IMR-90 (cell line): ENCODE results near the gene BMP4. TPM values are rescaled to one million over a fixed set of nuclear protein-coding genes. Genes with fewer than 3 reads are reported as not detected.
A peak's percentile ranks its signal among the peaks of the same experiment; 100 is the strongest.

Experiments
- ATAC-seq: fragments of 200-7000 bp; cut with Tn5 transposase; 2 replicates; pipeline ENCODE4 v1.9.1; 2020; ENCODE audit warnings: low read depth, mild to moderate bottlenecking, moderate library complexity
- BruUV-seq: library from RNA; stranded (reverse); fragments of 400-500 nt; replicated peaks from 2 replicates; lab custom pipeline; 2021; lab: Mats Ljungman, UMichigan
- CTCF ChIA-PET: fragments of 300-600 bp; formaldehyde crosslinking; extraction: SDS; loops from one replicate; lab custom pipeline; 2021; ENCODE audit warnings: antibody characterized with exemption; lab: Yijun Ruan, JAX
- POLR2A ChIA-PET: fragments of 300-600 bp; sonication (Branson Sonifier 250); formaldehyde crosslinking; loops from one replicate; lab custom pipeline; 2022; ENCODE audit warnings: antibody characterized with exemption; ENCODE audit not compliant: unreplicated experiment; lab: Charles Lee
- DNase-seq: peaks from one replicate; pipeline ENCODE4 v3.0.0; 2013
- H2AFZ ChIP-seq: replicated peaks from 2 replicates; pipeline ENCODE3; 2013; ENCODE audit warnings: low read length, mild to moderate bottlenecking; ENCODE audit not compliant: poor library complexity
- H2AK5ac ChIP-seq: 2 replicates; pipeline ENCODE4 v1.6.1; 2013; ENCODE audit warnings: low read depth, low read length, inconsistent platforms
- H2AK9ac ChIP-seq: replicated peaks from 2 replicates; pipeline ENCODE3; 2013; ENCODE audit warnings: mild to moderate bottlenecking, low read depth, low read length, moderate library complexity; ENCODE audit not compliant: poor library complexity
- H2BK120ac ChIP-seq: 2 replicates; pipeline ENCODE4 v1.6.1; 2013; ENCODE audit warnings: low read depth, low read length, inconsistent platforms
- H2BK15ac ChIP-seq: 3 replicates; pipeline ENCODE4 v1.6.1; 2013; ENCODE audit warnings: low read depth, low read length, inconsistent platforms
- H2BK20ac ChIP-seq: 2 replicates; pipeline ENCODE4 v1.6.1; 2013; ENCODE audit warnings: low read depth, mild to moderate bottlenecking, inconsistent platforms, low read length, moderate library complexity
- H2BK5ac ChIP-seq: 2 replicates; pipeline ENCODE4 v1.6.1; 2013; ENCODE audit warnings: mild to moderate bottlenecking, low read depth, low read length, inconsistent platforms; ENCODE audit not compliant: poor library complexity, severe bottlenecking
- H3K14ac ChIP-seq: replicated peaks from 2 replicates; pipeline ENCODE4 v1.6.1; 2013; ENCODE audit warnings: low read depth, low read length, inconsistent platforms
- H3K18ac ChIP-seq: 2 replicates; pipeline ENCODE4 v1.6.1; 2013; ENCODE audit warnings: low read depth, low read length, control low read depth
- H3K23ac ChIP-seq: 2 replicates; pipeline ENCODE4 v1.6.1; 2013; ENCODE audit warnings: low read depth, low read length, inconsistent platforms
- H3K27ac ChIP-seq: 2 replicates; pipeline ENCODE4 v1.5.1; 2013; ENCODE audit warnings: mild to moderate bottlenecking, control low read depth, low read length; ENCODE audit not compliant: insufficient read depth
- H3K27me3 ChIP-seq: 2 replicates; pipeline ENCODE4 v1.6.1; 2013; ENCODE audit warnings: low read length; ENCODE audit not compliant: control insufficient read depth, insufficient read depth
- H3K36me3 ChIP-seq: 2 replicates; pipeline ENCODE4 v1.6.1; 2013; ENCODE audit warnings: low read length, mixed read lengths; ENCODE audit not compliant: control insufficient read depth, insufficient read depth
- H3K4ac ChIP-seq: 2 replicates; pipeline ENCODE4 v1.6.1; 2013; ENCODE audit warnings: low read depth, low read length, inconsistent platforms
- H3K4me1 ChIP-seq: 2 replicates; pipeline ENCODE4 v1.6.1; 2013; ENCODE audit warnings: low read length, mixed read lengths; ENCODE audit not compliant: control insufficient read depth, insufficient read depth
- H3K4me2 ChIP-seq: 2 replicates; pipeline ENCODE4 v1.6.1; 2013; ENCODE audit warnings: low read depth, mild to moderate bottlenecking, control low read depth, low read length, moderate library complexity
- H3K4me3 ChIP-seq: 2 replicates; pipeline ENCODE4 v1.5.1; 2013; ENCODE audit warnings: low read depth, mild to moderate bottlenecking, control low read depth, low read length, moderate library complexity; ENCODE audit not compliant: insufficient read depth
- H3K56ac ChIP-seq: 2 replicates; pipeline ENCODE4 v1.6.1; 2013; ENCODE audit warnings: low read length, inconsistent platforms; ENCODE audit not compliant: insufficient read depth; ENCODE audit errors: extremely low read depth
- H3K79me1 ChIP-seq, 2 experiments: 2 replicates each; pipeline ENCODE4 v1.6.1; 2013; ENCODE audit warnings: low read length in 2 of 2, inconsistent platforms in 1 of 2, low read depth in 1 of 2
- H3K9ac ChIP-seq: 2 replicates; pipeline ENCODE4 v1.6.1; 2013; ENCODE audit warnings: low read depth, low read length, control low read depth
- H3K9me1 ChIP-seq: 2 replicates; pipeline ENCODE4 v1.6.1; 2013; ENCODE audit warnings: low read length, inconsistent platforms; ENCODE audit not compliant: insufficient read depth
- H3K9me3 ChIP-seq: 2 replicates; pipeline ENCODE4 v1.6.1; 2013; ENCODE audit warnings: low read length; ENCODE audit not compliant: control insufficient read depth, insufficient read depth
- H4K20me1 ChIP-seq: 2 replicates; pipeline ENCODE4 v1.6.1; 2013; ENCODE audit warnings: low read length, inconsistent platforms; ENCODE audit not compliant: insufficient read depth
- H4K5ac ChIP-seq: 2 replicates; pipeline ENCODE4 v1.6.1; 2013; ENCODE audit warnings: mild to moderate bottlenecking, low read depth, low read length, control low read depth
- H4K8ac ChIP-seq, 2 experiments: 2 replicates each; pipeline ENCODE4 v1.6.1; 2013; ENCODE audit warnings: low read depth in 2 of 2, low read length in 2 of 2, control low read depth in 1 of 2, inconsistent platforms in 1 of 2
- H4K91ac ChIP-seq: 2 replicates; pipeline ENCODE4 v1.6.1; 2013; ENCODE audit warnings: low read depth, low read length, inconsistent platforms; ENCODE audit not compliant: insufficient read depth
- BHLHE40 ChIP-seq: fragments of 150-350 bp; IDR thresholded peaks from 2 replicates; pipeline ENCODE4 v1.6.1; 2016; ENCODE audit warnings: mild to moderate bottlenecking, low read depth, low read length
- CEBPB ChIP-seq: IDR thresholded peaks from 2 replicates; pipeline ENCODE4 v1.6.1; 2012; ENCODE audit warnings: low read depth, low read length, improper control_type of control experiment
- CHD1 ChIP-seq: IDR thresholded peaks from 2 replicates; pipeline ENCODE4 v1.6.1; 2012; ENCODE audit warnings: low read depth, low read length, improper control_type of control experiment
- CTCF ChIP-seq: conservative IDR thresholded peaks from 2 replicates; pipeline ENCODE4 v1.5.1; 2012; ENCODE audit warnings: mild to moderate bottlenecking, low read depth, low read length, improper control_type of control experiment
- ELK1 ChIP-seq: fragments of 150-350 bp; IDR thresholded peaks from 2 replicates; pipeline ENCODE4 v1.6.1; 2016; ENCODE audit warnings: low read depth, mild to moderate bottlenecking, low read length, moderate library complexity, borderline replicate concordance
- MAFK ChIP-seq: IDR thresholded peaks from 2 replicates; pipeline ENCODE4 v1.6.1; 2012; ENCODE audit warnings: low read depth, low read length, improper control_type of control experiment
- MAZ ChIP-seq: IDR thresholded peaks from 2 replicates; pipeline ENCODE4 v1.6.1; 2012; ENCODE audit warnings: low read depth, mild to moderate bottlenecking, low read length, improper control_type of control experiment, moderate library complexity, borderline replicate concordance
- MXI1 ChIP-seq: IDR thresholded peaks from 2 replicates; pipeline ENCODE4 v1.6.1; 2012; ENCODE audit warnings: low read depth, mild to moderate bottlenecking, low read length, moderate library complexity, borderline replicate concordance
- NFE2L2 ChIP-seq: fragments of 150-350 bp; IDR thresholded peaks from 2 replicates; pipeline ENCODE4 v1.6.1; 2016; ENCODE audit warnings: low read depth, mild to moderate bottlenecking, low read length
- POLR2A ChIP-seq: IDR thresholded peaks from 2 replicates; pipeline ENCODE4 v1.6.1; 2012; ENCODE audit warnings: mild to moderate bottlenecking, low read depth, low read length
- RAD21 ChIP-seq: IDR thresholded peaks from 2 replicates; pipeline ENCODE4 v1.6.1; 2012; ENCODE audit warnings: low read length, improper control_type of control experiment
- RCOR1 ChIP-seq: IDR thresholded peaks from 2 replicates; pipeline ENCODE4 v1.6.1; 2012; ENCODE audit warnings: mild to moderate bottlenecking, low read length, improper control_type of control experiment; ENCODE audit not compliant: insufficient replicate concordance
- RFX5 ChIP-seq: IDR thresholded peaks from 2 replicates; pipeline ENCODE4 v1.8.0; 2012; ENCODE audit warnings: low read depth, mild to moderate bottlenecking, low read length, moderate library complexity
- SMC3 ChIP-seq: fragments of 150-350 bp; IDR thresholded peaks from 2 replicates; pipeline ENCODE4 v1.6.1; 2016; ENCODE audit warnings: low read depth, mild to moderate bottlenecking, antibody characterized with exemption, low read length, moderate library complexity
- USF2 ChIP-seq: fragments of 150-350 bp; IDR thresholded peaks from 2 replicates; pipeline ENCODE4 v1.6.1; 2017; ENCODE audit warnings: mild to moderate bottlenecking, antibody characterized with exemption, low read length, low read depth
- WGBS, 2 experiments: methylation state at CpG; one replicate each; pipeline versions ENCODE4 v1.1.5 to v1.1.7; 2013; ENCODE audit warnings: missing lambda C conversion rate in 2 of 2; ENCODE audit not compliant: insufficient read length in 1 of 2; ENCODE audit errors: extremely low coverage in 2 of 2; 5-methylcytosine and 5-hydroxymethylcytosine counted together
- dilution Hi-C: fragments of 300-500 bp; cut with HindIII; formaldehyde crosslinking; loops from one replicate; pipeline ENCODE4 v1.14.3; 2018; ENCODE audit warnings: low sequenced_read_pairs; ENCODE audit not compliant: unreplicated experiment
- in situ Hi-C: fragments of 300-500 bp; cut with MboI; formaldehyde crosslinking; loops from 3 replicates; pipeline ENCODE4 v1.14.3; 2019; ENCODE audit warnings: low sequenced_read_pairs, inconsistent platforms, mixed read lengths
- intact Hi-C: fragments of 100-400 bp; cut with micrococcal nuclease; formaldehyde crosslinking; loops from 2 replicates; pipeline ENCODE4 v1.10.0; 2022
- polyA plus RNA-seq, 3 experiments: library from polyadenylated mRNA; depleted of rRNA; stranded (reverse); fragments of >200 nt; gene quantifications; 2 replicates each; pipeline ENCODE4 v1.2.3, GENCODE V29; 2012; ENCODE audit warnings: low replicate concordance in 1 of 3
- total RNA-seq: library from RNA; depleted of rRNA; stranded (reverse); fragments of >200 nt; gene quantifications from 2 replicates; pipeline ENCODE4 v1.2.3, GENCODE V29; 2012

The BMP4 gene
- total and polyA plus RNA-seq, 2 of the 4 experiments (the other 2 are of a cell fraction) = 3.4 to 4.2 TPM

GRCh38 chr14:53952533-53952932, 4.1 kb downstream of the BMP4 start:
- CTCF ChIA-PET = interaction anchor here (1.4 to 2.4 kb wide), 2 partner anchors 377 to 414 kb away, joined by 3 to 6 read pairs; no protein-coding TSS in a partner anchor
- no peak for TF ChIP-seq MAZ
- no peak for TF ChIP-seq NFE2L2
- TF ChIP-seq POLR2A = no peak
- TF ChIP-seq RFX5 = no peak
- TF ChIP-seq CEBPB = no peak
- no peak for TF ChIP-seq USF2
- no peak for TF ChIP-seq CHD1
- TF ChIP-seq RAD21 = no peak
- no peak for TF ChIP-seq ELK1
- TF ChIP-seq SMC3 = no peak
- no peak for TF ChIP-seq CTCF
- no peak for TF ChIP-seq MAFK
- no peak for TF ChIP-seq RCOR1
- TF ChIP-seq MXI1 = no peak
- TF ChIP-seq BHLHE40 = no peak

More at GRCh38 chr14:53952533-53952932, 4.1 kb downstream of the BMP4 start:
- intact Hi-C loops (loop anchor here (5.0 kb wide), 5 partner anchors 60 to 645 kb away; no protein-coding TSS in a partner anchor), in situ Hi-C loops (loop anchor here (10.0 kb wide), 1 partner anchor 418 kb away; no protein-coding TSS in a partner anchor), dilution Hi-C loops (no loop called here)
- ATAC-seq = no peak
- BruUV-seq = no TSS peak
- no peak for DNase-seq
- H3K56ac ChIP-seq = peak overlapping the region; percentile 40
- peak overlapping the region; percentile 75 for H3K4ac ChIP-seq
- H2AK9ac ChIP-seq = peak overlapping the region; percentile 74
- H4K91ac ChIP-seq = peak overlapping the region; percentile 19
- peak overlapping the region; percentile 64 for H2BK120ac ChIP-seq
- peaks cover 35% of the 10 kb centered on the region for H3K36me3 ChIP-seq
- H2BK20ac ChIP-seq = 0 out of 2 replicates have a peak overlapping the region, but pooled peaks have one; percentile 7
- H3K79me1 ChIP-seq = peaks cover 0 to 16% of the 10 kb centered on the region in 2 experiments; a peak in 2 of 4 replicates
- H3K4me2 ChIP-seq = peak overlapping the region; percentile 69
- H4K5ac ChIP-seq = peak overlapping the region; percentile 20; the same call in 1 of the 2 replicates
- H3K23ac ChIP-seq = peak overlapping the region; percentile 95
- peaks cover 15% of the 10 kb centered on the region for H3K27me3 ChIP-seq
- WGBS, 2 experiments = no CpG with 5 or more reads among the region's 10 CpGs
- H2AFZ ChIP-seq = peak overlapping the region; percentile 92
- H3K9me1 ChIP-seq = peaks cover 7% of the 10 kb centered on the region; the same call in 1 of the 2 replicates
- peak overlapping the region; percentile 57 for H3K4me3 ChIP-seq
- no peak overlapping the region for H2BK5ac ChIP-seq
- POLR2A ChIA-PET = interaction anchor here (0.6 kb wide), 2 partner anchors 411 to 758 kb away, joined by 3 to 17 read pairs; no protein-coding TSS in a partner anchor
- peaks cover 4% of the 10 kb centered on the region; the same call in 1 of the 2 replicates for H3K4me1 ChIP-seq
- no peaks in the 10 kb centered on the region for H3K9me3 ChIP-seq
- peak overlapping the region in 1 of 2 experiments; percentile 75; a peak in 1 of 4 replicates for H4K8ac ChIP-seq
- H4K20me1 ChIP-seq = no peaks in the 10 kb centered on the region
- H3K27ac ChIP-seq = peak overlapping the region; percentile 77
- peak overlapping the region; percentile 9; the same call in 1 of the 3 replicates for H2BK15ac ChIP-seq
- H3K18ac ChIP-seq = peak overlapping the region; percentile 2; the same call in 1 of the 2 replicates
- peak overlapping the region; percentile 47 for H3K14ac ChIP-seq
- peak overlapping the region; percentile 20 for H2AK5ac ChIP-seq
- H3K9ac ChIP-seq = peak overlapping the region; percentile 52
